Mucosa of gallbladder (tissue), 1 donor: ENCODE measurements around the gene STOX1. TPM values are rescaled to one million over a fixed set of nuclear protein-coding genes. Genes with fewer than 3 reads are reported as not detected.

ENCODE experiments used
- total RNA-seq: library from RNA; stranded (reverse); gene quantifications from one replicate; pipeline ENCODE4 v1.2.1, GENCODE V29; 2021
- donor health status: DM: no; HTN: no; CAD: no.

STOX1 gene
- total RNA-seq, 1 donor from 2014 or later, result 2.6 TPM

Other genes with a start within 250 kb of the STOX1 start
- gene CCAR1, start 106.3 kb upstream of the STOX1 start, total RNA-seq, result 48.1 TPM
- 30.9 TPM for gene DDX50, start 73.8 kb downstream of the STOX1 start, total RNA-seq
- gene DDX21, start 128.6 kb downstream of the STOX1 start, total RNA-seq, result 28.2 TPM
- gene KIFBP, start 161.3 kb downstream of the STOX1 start, total RNA-seq, result 27.7 TPM